Breast epithelium (tissue), 3 donors: Measurements from ENCODE around the gene TIGD3.

Experiments used
- POLR2AphosphoS5 ChIP-seq, 3 donors: sonication (generic); formaldehyde crosslinking; IDR thresholded peaks; one replicate each; pipeline ENCODE4 v1.6.1; 2017; ENCODE audit warnings: antibody characterized with exemption in 3 of 3
- TF ChIP-seq, protein P1 (sequence below), 3 donors: fragments of 450-650 bp; IDR thresholded peaks; one replicate each; pipeline ENCODE4 v1.5.1; 2016 to 2017; ENCODE audit warnings: antibody characterized with exemption in 3 of 3, mild to moderate bottlenecking in 3 of 3, moderate library complexity in 3 of 3

DNA sequence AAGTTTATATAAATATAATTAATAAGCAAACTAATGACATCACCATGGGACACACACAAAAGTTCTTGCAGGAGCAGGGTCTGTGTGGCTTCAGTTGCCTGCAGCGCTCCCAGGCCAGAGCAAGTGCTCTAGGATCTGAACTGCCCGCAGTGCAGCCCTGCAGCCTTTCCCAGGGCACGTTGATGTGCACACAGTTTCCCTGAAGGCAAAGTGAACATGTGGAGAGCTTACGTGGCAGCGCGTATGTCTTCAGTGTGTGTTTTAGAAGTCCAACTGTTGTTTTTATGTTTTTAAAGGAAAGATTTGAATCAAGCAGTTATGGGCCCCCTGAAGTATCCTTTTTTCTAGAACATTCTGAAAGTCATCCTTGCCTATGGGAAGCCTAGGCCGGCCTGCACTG lies 1.2 kb upstream of the TIGD3 start:
- TF ChIP-seq, protein P1, sequence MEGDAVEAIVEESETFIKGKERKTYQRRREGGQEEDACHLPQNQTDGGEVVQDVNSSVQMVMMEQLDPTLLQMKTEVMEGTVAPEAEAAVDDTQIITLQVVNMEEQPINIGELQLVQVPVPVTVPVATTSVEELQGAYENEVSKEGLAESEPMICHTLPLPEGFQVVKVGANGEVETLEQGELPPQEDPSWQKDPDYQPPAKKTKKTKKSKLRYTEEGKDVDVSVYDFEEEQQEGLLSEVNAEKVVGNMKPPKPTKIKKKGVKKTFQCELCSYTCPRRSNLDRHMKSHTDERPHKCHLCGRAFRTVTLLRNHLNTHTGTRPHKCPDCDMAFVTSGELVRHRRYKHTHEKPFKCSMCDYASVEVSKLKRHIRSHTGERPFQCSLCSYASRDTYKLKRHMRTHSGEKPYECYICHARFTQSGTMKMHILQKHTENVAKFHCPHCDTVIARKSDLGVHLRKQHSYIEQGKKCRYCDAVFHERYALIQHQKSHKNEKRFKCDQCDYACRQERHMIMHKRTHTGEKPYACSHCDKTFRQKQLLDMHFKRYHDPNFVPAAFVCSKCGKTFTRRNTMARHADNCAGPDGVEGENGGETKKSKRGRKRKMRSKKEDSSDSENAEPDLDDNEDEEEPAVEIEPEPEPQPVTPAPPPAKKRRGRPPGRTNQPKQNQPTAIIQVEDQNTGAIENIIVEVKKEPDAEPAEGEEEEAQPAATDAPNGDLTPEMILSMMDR (IDR thresholded peaks at IDR 0.05): no peak
- TF ChIP-seq POLR2AphosphoS5 (IDR thresholded peaks at IDR 0.05): no peak
